Activated CD4-positive, alpha-beta T cell treated with anti-CD3 and anti-CD28 coated beads, Interleukin-2, amount 10 ng/mL, durations not matched to agents 24 days and 14 days (primary cell): ENCODE data around the gene ACR. TPM values are rescaled to one million over a fixed set of nuclear protein-coding genes. Genes with fewer than 3 reads are reported as not detected.
"Not testable (repeated sequence)": the region's sequence is repeated elsewhere in the genome, so short reads cannot be mapped to it uniquely, and the experiment has no call there.

Experiments used
- DNase-seq: peaks from one replicate; pipeline ENCODE4 v3.0.0; 2022
- H3K27ac Mint-ChIP-seq: one replicate; pipeline ENCODE4 v1.8.0; 2022; ENCODE audit warnings: mild to moderate bottlenecking, mixed read lengths
- H3K27me3 Mint-ChIP-seq: one replicate; pipeline ENCODE4 v1.8.0; 2022; ENCODE audit warnings: mixed read lengths
- H3K36me3 Mint-ChIP-seq: one replicate; pipeline ENCODE4 v1.8.0; 2022; ENCODE audit warnings: low read depth, mild to moderate bottlenecking, mixed read lengths
- H3K4me1 Mint-ChIP-seq: one replicate; pipeline ENCODE4 v1.8.0; 2021; ENCODE audit warnings: mixed read lengths
- H3K4me3 Mint-ChIP-seq: one replicate; pipeline ENCODE4 v1.8.0; 2022; ENCODE audit warnings: mild to moderate bottlenecking, moderate library complexity, mixed read lengths
- H3K9me3 Mint-ChIP-seq: one replicate; pipeline ENCODE4 v1.8.0; 2021; ENCODE audit warnings: mixed read lengths
- intact Hi-C: fragments of 100-400 bp; cut with micrococcal nuclease; formaldehyde crosslinking; loops from one replicate; pipeline ENCODE4 v1.15.1; 2023
- total RNA-seq: library from RNA; stranded (reverse); gene quantifications from 2 replicates; pipeline ENCODE4 v1.2.3, GENCODE V29; 2022

ACR gene
- total RNA-seq, 1 donor from 2014 or later = not detected

GRCh38 chr22:50777631-50778030, 39.6 kb downstream of the ACR start:
- H3K9me3 Mint-ChIP-seq, H3K27ac Mint-ChIP-seq, H3K27me3 Mint-ChIP-seq, H3K4me1 Mint-ChIP-seq, H3K36me3 Mint-ChIP-seq, intact Hi-C loops, DNase-seq, H3K4me3 Mint-ChIP-seq: not testable (repeated sequence)

DNA sequence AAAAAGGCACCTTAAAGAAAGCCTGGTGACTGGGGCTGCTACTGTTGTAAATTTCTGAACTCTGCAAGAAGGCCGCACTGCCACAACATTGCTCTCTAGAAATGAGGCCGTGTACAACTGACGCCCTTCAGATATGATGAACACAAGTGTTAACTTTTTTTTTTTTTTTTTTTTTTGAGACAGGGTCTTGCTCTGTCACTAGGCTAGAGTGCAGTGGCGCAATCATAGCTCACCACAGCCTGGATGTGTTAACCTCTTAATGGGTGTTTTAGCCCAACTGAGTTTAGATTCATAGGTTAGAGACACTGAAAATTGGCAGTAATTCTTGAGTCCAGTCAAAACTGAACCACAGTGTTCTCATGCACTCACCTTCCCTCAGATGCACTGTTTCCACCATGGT, 42.2 kb downstream of the ACR start:
- DNase-seq, H3K27ac Mint-ChIP-seq, H3K4me1 Mint-ChIP-seq, H3K9me3 Mint-ChIP-seq, intact Hi-C loops, H3K27me3 Mint-ChIP-seq, H3K36me3 Mint-ChIP-seq, H3K4me3 Mint-ChIP-seq: not testable (repeated sequence)

- H3K36me3 Mint-ChIP-seq, H3K9me3 Mint-ChIP-seq, DNase-seq, intact Hi-C loops, H3K27me3 Mint-ChIP-seq, H3K27ac Mint-ChIP-seq, H3K4me1 Mint-ChIP-seq: not testable (repeated sequence)
- H3K4me3 Mint-ChIP-seq = peak overlapping the region; percentile 21
Measured at GRCh38 chr22:50782253-50782652, 44.2 kb downstream of the ACR start.

GRCh38 chr22:50783033-50783879, 45.3 kb downstream of the ACR start, which contains the start of gene RABL2B:
Gene RABL2B, minus strand, starts transcription at chr22:50783636. Its CDS starts 1,342 bp downstream, at chr22:50782294.
- intact Hi-C loops, H3K4me1 Mint-ChIP-seq, H3K27me3 Mint-ChIP-seq, H3K36me3 Mint-ChIP-seq, H3K9me3 Mint-ChIP-seq: not testable (repeated sequence)
- DNase-seq = peak; percentile 98
- peak within 1 kb of the TSS; percentile 76 for H3K27ac Mint-ChIP-seq
- H3K4me3 Mint-ChIP-seq = peak within 1 kb of the TSS; percentile 88

GRCh38 chr22:50783880-50784276, 45.9 kb downstream of the ACR start:
- H3K27me3 Mint-ChIP-seq, intact Hi-C loops, H3K4me1 Mint-ChIP-seq, H3K36me3 Mint-ChIP-seq, H3K9me3 Mint-ChIP-seq: not testable (repeated sequence)
- peak; percentile 68 for DNase-seq
- Mint-ChIP-seq H3K4me3 (peak overlapping the region; percentile 88), H3K27ac (peak overlapping the region; percentile 76)

DNA sequence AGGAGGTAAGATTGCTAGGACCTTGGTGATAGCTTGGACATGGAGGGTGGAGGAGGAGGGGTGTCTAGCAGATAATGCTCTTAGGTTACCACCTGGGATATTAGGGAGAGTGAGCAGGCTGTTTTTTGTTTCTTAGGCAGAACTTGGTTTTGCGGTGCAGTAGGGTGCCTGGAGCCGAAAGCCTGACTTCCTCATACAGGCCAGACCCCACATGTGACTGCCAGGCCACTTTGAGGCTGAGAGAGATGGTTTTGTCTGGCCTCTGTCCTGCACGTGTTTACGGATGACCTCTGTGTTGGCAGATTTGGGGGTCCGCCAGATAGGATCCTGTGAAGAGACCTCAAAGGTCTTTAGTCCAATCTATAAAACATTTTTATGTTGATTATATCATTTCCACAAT, 47.3 kb downstream of the ACR start:
- H3K4me1 Mint-ChIP-seq, DNase-seq, H3K9me3 Mint-ChIP-seq, H3K27ac Mint-ChIP-seq, H3K27me3 Mint-ChIP-seq, H3K36me3 Mint-ChIP-seq, intact Hi-C loops: not testable (repeated sequence)
- peak overlapping the region; percentile 11 for H3K4me3 Mint-ChIP-seq

- H3K27ac Mint-ChIP-seq, H3K36me3 Mint-ChIP-seq, H3K27me3 Mint-ChIP-seq, DNase-seq, H3K4me1 Mint-ChIP-seq, H3K9me3 Mint-ChIP-seq, intact Hi-C loops, H3K4me3 Mint-ChIP-seq: not testable (repeated sequence)
Measured at GRCh38 chr22:50786936-50787335, 48.9 kb downstream of the ACR start.

Other genes starting within 250 kb of the ACR start
- 78.4 and 79.2 TPM in 2 replicates for gene LMF2, start 230.5 kb upstream of the ACR start, total RNA-seq
- 131 and 133 TPM in 2 replicates for gene NCAPH2, start 230.0 kb upstream of the ACR start, total RNA-seq
- gene SCO2, start 212.6 kb upstream of the ACR start, total RNA-seq = 5.3 and 11.2 TPM in 2 replicates
- 62.1 and 63.0 TPM in 2 replicates for gene TYMP, start 208.2 kb upstream of the ACR start, total RNA-seq
- gene KLHDC7B, start 192.3 kb upstream of the ACR start, total RNA-seq = 5.3 and 6.8 TPM in 2 replicates
- gene SYCE3, start 175.3 kb upstream of the ACR start, total RNA-seq = 0.69 TPM in 1 of 2 replicates, not detected in the other
- gene CPT1B, start 159.8 kb upstream of the ACR start, total RNA-seq = 63.1 and 71.5 TPM in 2 replicates
- 83.2 and 84.7 TPM in 2 replicates for gene CHKB, start 155.4 kb upstream of the ACR start, total RNA-seq
- gene MAPK8IP2, start 137.4 kb upstream of the ACR start, total RNA-seq = 0.19 TPM in 2 replicates
- gene ARSA, start 110.1 kb upstream of the ACR start, total RNA-seq = 20.6 and 22.1 TPM in 2 replicates
- 0.17 and 0.21 TPM in 2 replicates for gene SHANK3, start 65.4 kb upstream of the ACR start, total RNA-seq
- 37.7 and 40.3 TPM in 2 replicates for gene RABL2B, start 45.4 kb downstream of the ACR start, total RNA-seq